Measurements from ENCODE around the gene CREB3L4. TPM values are rescaled to one million over a fixed set of nuclear protein-coding genes. Genes with fewer than 3 reads are reported as not detected.

The CREB3L4 gene
- total RNA-seq, 1 experiment from 2014 or later = 12.3 TPM

DNA sequence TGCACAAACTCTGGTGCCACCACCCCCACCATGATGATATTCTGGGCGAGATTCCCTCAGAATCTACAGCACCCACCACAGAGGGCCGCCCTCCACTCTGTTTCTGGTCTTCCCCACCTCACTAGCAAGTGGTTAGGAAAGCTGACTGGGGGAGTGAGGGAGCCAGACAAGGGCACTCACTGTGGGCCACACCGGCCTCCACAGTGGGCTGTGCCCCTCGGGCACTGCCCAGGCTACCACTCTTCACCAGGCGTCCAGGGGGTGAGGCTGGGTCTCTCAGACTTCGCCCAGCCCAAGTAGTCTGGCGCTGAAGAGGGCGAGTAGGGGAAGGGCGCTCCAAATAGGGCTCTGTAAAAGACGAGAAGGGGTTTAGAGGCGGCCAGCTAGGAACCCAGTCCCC, 33.7 kb upstream of the CREB3L4 start:
- intact Hi-C loops (cut with micrococcal nuclease; ENCODE audit: unreplicated experiment) (no loop called here), in situ Hi-C loops (cut with HindIII; ENCODE audit: low pct_unique_long_range_greater_than_20kb, low sequenced_read_pairs) (no loop called here)
- no peak overlapping the region for H3K4me3 ChIP-seq (ENCODE audit: low read depth in 2 of 2, low read length in 2 of 2)
- no peaks in the 10 kb centered on the region for H3K27me3 ChIP-seq (ENCODE audit: control insufficient read depth, insufficient read depth, low read length)
- DNase-seq (ENCODE audit: low read depth, low spot score) = no peak
- no peaks in the 10 kb centered on the region for H3K4me1 ChIP-seq (ENCODE audit: control insufficient read depth, insufficient read depth, low read length)
- no peak overlapping the region for H3K27ac ChIP-seq (ENCODE audit: low read length)
- POLR2A ChIA-PET = no interaction called here
- 0 out of 2 replicates have a peak, but pooled peaks cover 6% of the 10 kb centered on the region for H3K36me3 ChIP-seq (ENCODE audit: control insufficient read depth, insufficient read depth, low read length)
- CTCF ChIA-PET = no interaction called here
- BruUV-seq (replicated peaks) = no TSS peak
- no peaks in the 10 kb centered on the region for H3K9me3 ChIP-seq (ENCODE audit: control insufficient read depth, insufficient read depth, low read depth, low read length)
- no peak for TF ChIP-seq SIN3A (IDR thresholded peaks at IDR 0.05; ENCODE audit: borderline replicate concordance, insufficient read depth, low read depth, low read length)
- TF ChIP-seq POLR2AphosphoS5 (IDR thresholded peaks at IDR 0.05; ENCODE audit: low read depth, low read length) = no peak
- TF ChIP-seq, protein P1, sequence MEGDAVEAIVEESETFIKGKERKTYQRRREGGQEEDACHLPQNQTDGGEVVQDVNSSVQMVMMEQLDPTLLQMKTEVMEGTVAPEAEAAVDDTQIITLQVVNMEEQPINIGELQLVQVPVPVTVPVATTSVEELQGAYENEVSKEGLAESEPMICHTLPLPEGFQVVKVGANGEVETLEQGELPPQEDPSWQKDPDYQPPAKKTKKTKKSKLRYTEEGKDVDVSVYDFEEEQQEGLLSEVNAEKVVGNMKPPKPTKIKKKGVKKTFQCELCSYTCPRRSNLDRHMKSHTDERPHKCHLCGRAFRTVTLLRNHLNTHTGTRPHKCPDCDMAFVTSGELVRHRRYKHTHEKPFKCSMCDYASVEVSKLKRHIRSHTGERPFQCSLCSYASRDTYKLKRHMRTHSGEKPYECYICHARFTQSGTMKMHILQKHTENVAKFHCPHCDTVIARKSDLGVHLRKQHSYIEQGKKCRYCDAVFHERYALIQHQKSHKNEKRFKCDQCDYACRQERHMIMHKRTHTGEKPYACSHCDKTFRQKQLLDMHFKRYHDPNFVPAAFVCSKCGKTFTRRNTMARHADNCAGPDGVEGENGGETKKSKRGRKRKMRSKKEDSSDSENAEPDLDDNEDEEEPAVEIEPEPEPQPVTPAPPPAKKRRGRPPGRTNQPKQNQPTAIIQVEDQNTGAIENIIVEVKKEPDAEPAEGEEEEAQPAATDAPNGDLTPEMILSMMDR (IDR thresholded peaks at IDR 0.05) = no peak
- ATAC-seq = no peak

DNA sequence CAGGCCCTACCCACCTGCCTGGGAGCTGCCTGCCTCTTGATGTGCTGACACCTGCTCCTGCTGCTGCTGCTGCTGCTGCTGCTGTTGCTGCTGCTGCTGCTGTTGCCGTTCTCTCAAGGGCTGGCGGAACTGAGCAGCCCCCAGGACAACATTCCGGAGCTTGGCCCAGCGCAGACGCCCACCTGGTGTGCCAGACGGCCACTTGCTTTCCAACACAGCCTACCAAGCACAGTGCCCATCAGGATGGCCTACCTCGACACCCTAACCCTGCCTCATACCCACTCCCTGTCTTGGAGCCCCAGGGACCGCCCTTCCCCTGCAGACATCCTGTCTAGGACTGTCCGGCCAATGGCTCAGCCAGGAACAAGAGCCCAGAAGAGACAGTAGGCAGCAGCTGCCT, 33.0 kb upstream of the CREB3L4 start:
- DNase-seq (ENCODE audit: low read depth, low spot score) = no peak

More for the DNA sequence above, 33.0 kb upstream of the CREB3L4 start:
- ATAC-seq = no peak
- intact Hi-C loops (cut with micrococcal nuclease; ENCODE audit: unreplicated experiment) (no loop called here), in situ Hi-C loops (cut with HindIII; ENCODE audit: low pct_unique_long_range_greater_than_20kb, low sequenced_read_pairs) (no loop called here)
- TF ChIP-seq, protein P1 (IDR thresholded peaks at IDR 0.05) = no peak
- TF ChIP-seq REST (IDR thresholded peaks at IDR 0.05; ENCODE audit: insufficient read depth in 1 of 2, low read depth in 2 of 2, low read length in 1 of 2) = no peak
- no peak for TF ChIP-seq POLR2AphosphoS5 (IDR thresholded peaks at IDR 0.05; ENCODE audit: low read depth, low read length)
- no peak for TF ChIP-seq SIN3A (IDR thresholded peaks at IDR 0.05; ENCODE audit: borderline replicate concordance, insufficient read depth, low read depth, low read length)
- no peak for TF ChIP-seq TCF7L2 (IDR thresholded peaks at IDR 0.05; ENCODE audit: low read depth, low read length)
- CTCF ChIA-PET = no interaction called here
- Histone ChIP-seq H3K4me3 (ENCODE audit: low read depth in 2 of 2, low read length in 2 of 2) (no peak overlapping the region), H3K27me3 (ENCODE audit: control insufficient read depth, insufficient read depth, low read length) (no peaks in the 10 kb centered on the region), H3K36me3 (ENCODE audit: control insufficient read depth, insufficient read depth, low read length) (0 out of 2 replicates have a peak, but pooled peaks cover 6% of the 10 kb centered on the region), H3K27ac (ENCODE audit: low read length) (no peak overlapping the region), H3K4me1 (ENCODE audit: control insufficient read depth, insufficient read depth, low read length) (no peaks in the 10 kb centered on the region), H3K9me3 (ENCODE audit: control insufficient read depth, insufficient read depth, low read depth, low read length) (no peaks in the 10 kb centered on the region)
- POLR2A ChIA-PET = no interaction called here
- BruUV-seq (replicated peaks) = no TSS peak

All from Panc1 (cell line).